ENCODE results near the gene PGLYRP4.

Gene PGLYRP4

DNA sequence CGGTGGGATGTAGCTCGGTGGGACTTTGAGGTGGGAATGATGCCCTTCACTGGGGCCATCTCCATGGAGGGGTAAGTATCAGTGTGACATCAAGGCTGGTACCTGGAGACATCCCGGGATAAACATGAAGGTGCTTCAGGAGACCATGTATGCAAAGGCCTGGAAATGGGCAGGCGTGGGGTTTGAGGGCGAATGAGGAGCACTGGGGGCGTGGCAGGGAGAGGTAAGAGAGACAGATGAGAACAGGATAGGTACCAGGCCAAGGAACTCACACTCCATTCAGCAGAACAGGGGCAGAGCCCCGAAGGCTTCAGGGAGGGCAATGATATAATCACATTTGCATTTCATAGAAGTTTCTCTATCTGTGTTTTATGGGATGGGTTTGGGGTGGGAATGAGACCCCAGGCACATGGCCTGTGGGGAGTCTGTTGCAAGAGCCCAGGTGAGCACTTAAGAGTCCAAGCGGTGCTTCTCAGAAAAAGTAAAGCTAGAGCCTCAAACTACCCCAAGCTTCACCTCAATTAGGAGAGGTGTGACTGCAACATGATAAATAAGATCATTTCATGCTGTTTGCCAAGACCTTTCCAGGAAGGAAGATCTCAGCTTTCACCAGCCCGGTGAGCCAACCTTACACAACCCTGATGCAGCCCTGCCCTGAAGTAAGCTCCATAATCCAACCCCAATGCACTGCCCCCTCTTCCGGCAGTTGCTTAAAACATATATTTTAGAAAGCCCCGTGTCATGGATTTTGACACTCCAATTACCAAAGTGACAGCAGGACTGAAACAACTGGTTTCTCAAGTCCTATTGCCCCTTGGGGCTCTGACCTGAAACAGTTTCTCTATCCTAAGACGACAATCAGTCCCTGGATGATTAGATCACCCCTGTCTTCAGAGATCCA lies 16.4 kb upstream of the PGLYRP4 start:
- H3K4me1 Mint-ChIP-seq, result no peaks in the 10 kb centered on the region
- no peaks in the 10 kb centered on the region for H3K36me3 Mint-ChIP-seq (ENCODE audit: low read depth)
- H3K27me3 Mint-ChIP-seq, result peaks cover 6% of the 10 kb centered on the region
- H3K4me3 Mint-ChIP-seq, result no peak overlapping the region
- no peaks in the 10 kb centered on the region for H3K9me3 Mint-ChIP-seq
- DNase-seq (no peak), ATAC-seq (no peak)
- H3K27ac Mint-ChIP-seq, result no peak overlapping the region

GRCh38 chr1:153364156-153364555 lies 15.5 kb upstream of the PGLYRP4 start:
- Mint-ChIP-seq H3K4me1 (no peaks in the 10 kb centered on the region), H3K27ac (no peak overlapping the region), H3K4me3 (no peak overlapping the region), H3K27me3 (peaks cover 4% of the 10 kb centered on the region), H3K9me3 (no peaks in the 10 kb centered on the region), H3K36me3 (ENCODE audit: low read depth) (no peaks in the 10 kb centered on the region)
- ATAC-seq (no peak), DNase-seq (no peak)

DNA sequence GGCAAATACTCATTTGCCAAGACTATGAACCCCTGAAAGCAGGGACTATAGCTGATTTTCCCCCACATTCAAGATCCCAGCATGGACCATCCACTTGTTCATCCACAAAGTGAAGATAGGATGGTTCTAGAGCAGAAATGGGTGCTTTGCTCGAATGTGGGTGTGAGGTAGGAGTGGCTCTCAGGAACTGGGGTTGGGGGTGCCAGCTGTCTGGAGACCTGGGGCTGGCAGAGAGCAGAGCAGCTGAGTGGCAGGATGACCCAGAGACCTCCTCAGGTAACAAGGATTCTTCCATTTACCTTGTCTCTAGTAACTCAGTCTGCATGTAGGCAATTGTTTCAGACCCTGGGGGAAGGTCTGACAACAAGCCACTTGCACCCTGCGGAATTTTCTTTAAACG lies 15.0 kb upstream of the PGLYRP4 start:
- Mint-ChIP-seq H3K27ac (no peak overlapping the region), H3K36me3 (ENCODE audit: low read depth) (no peaks in the 10 kb centered on the region), H3K4me3 (no peak overlapping the region), H3K27me3 (peaks cover 4% of the 10 kb centered on the region), H3K9me3 (no peaks in the 10 kb centered on the region), H3K4me1 (no peaks in the 10 kb centered on the region)
- ATAC-seq (no peak), DNase-seq (no peak)

GRCh38 chr1:153362187-153362775 lies 13.6 kb upstream of the PGLYRP4 start:
- no peak overlapping the region for H3K27ac Mint-ChIP-seq
- peaks cover 6% of the 10 kb centered on the region for H3K4me1 Mint-ChIP-seq
- DNase-seq (no peak), ATAC-seq (no peak)
- H3K27me3 Mint-ChIP-seq, result peaks cover 4% of the 10 kb centered on the region
- H3K4me3 Mint-ChIP-seq, result no peak overlapping the region
- no peaks in the 10 kb centered on the region for H3K36me3 Mint-ChIP-seq (ENCODE audit: low read depth)
- H3K9me3 Mint-ChIP-seq, result no peaks in the 10 kb centered on the region

DNA sequence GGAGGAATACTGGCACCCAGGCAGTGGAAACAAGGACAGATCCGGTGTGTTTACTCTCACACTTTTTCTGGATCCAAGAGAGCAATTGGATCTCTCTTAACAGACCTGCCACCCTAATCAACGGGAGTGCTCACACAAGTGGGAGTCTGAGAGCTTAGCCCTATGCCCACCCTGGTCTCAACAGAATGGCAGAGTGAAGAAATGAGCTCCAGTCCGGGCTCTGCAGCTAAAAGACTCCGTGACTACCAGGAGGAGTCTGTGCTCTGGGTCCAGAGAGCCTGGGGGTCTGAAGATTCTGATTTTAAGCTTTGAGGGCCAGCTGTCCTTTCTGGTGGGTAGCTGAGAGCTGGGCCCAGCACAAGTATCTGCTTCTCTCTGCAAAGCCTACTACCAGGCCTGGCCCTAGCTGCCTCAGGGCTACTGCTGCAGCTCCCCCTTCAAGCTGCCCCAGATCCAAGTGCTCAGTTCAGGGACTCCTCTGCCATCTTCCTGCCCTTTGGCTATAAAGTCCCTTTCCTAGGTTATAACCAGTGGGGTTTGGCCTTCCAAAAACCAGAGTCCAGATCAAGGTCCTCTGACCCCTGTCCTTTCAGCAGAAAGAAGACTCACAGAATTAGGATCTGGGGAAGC lies 13.0 kb upstream of the PGLYRP4 start:
- H3K4me1 Mint-ChIP-seq, result peaks cover 6% of the 10 kb centered on the region
- no peak for ATAC-seq
- H3K4me3 Mint-ChIP-seq, result no peak overlapping the region
- peaks cover 4% of the 10 kb centered on the region for H3K27me3 Mint-ChIP-seq
- no peak for DNase-seq
- H3K9me3 Mint-ChIP-seq, result no peaks in the 10 kb centered on the region
- H3K27ac Mint-ChIP-seq, result no peak overlapping the region
- no peaks in the 10 kb centered on the region for H3K36me3 Mint-ChIP-seq (ENCODE audit: low read depth)

- Mint-ChIP-seq H3K4me3 (no peak overlapping the region), H3K27me3 (peaks cover 4% of the 10 kb centered on the region), H3K9me3 (no peaks in the 10 kb centered on the region), H3K27ac (no peak overlapping the region), H3K36me3 (ENCODE audit: low read depth) (no peaks in the 10 kb centered on the region), H3K4me1 (peaks cover 6% of the 10 kb centered on the region)
- DNase-seq (no peak), ATAC-seq (no peak)
These were observed 12.2 kb upstream of the PGLYRP4 start for GRCh38 chr1:153360592-153361479.

DNA sequence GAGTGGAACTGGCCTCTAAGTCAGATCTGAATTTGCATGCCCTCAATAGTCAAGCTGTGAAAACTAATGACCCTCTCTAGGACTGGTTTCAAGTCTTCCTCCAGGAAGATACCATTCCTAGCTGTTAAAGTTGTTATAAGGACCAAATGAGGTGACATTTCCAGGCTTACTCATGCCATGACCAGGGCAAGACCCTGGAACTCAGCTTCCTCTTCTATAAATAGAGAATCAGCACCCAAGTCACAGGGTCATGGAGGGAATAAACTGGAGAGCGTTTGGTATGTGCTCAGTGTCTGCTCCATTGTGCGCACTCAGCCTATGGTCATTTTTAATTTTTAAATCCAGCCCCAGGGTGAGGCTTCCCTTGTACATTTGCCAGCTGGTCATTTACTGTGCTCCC lies 11.5 kb upstream of the PGLYRP4 start:
- ATAC-seq (no peak), DNase-seq (no peak)
- no peak overlapping the region for H3K4me3 Mint-ChIP-seq
- no peak overlapping the region for H3K27ac Mint-ChIP-seq
- H3K36me3 Mint-ChIP-seq (ENCODE audit: low read depth), result no peaks in the 10 kb centered on the region
- peaks cover 4% of the 10 kb centered on the region for H3K27me3 Mint-ChIP-seq
- peaks cover 6% of the 10 kb centered on the region for H3K4me1 Mint-ChIP-seq
- H3K9me3 Mint-ChIP-seq, result no peaks in the 10 kb centered on the region

DNA sequence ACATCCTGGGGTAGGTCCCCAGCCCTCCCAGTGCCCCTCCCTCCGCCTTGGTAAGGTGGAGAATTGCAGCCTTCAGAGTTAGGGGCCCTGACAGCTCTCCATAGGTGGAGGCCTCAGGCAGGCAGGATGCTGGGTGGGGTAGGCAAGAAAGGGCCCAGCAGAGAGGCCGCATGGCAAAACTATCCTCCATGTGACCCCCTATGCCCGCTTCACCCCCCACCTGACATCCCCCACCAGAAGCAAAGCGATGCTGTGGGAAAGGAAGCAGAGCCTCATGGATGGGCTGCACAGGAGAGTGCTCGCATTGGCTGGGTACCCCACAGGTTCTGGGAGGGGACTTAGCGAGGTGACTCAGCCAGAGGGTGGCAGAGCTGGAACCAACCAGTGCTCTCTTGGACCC lies 10.6 kb upstream of the PGLYRP4 start:
- Mint-ChIP-seq H3K4me1 (peaks cover 6% of the 10 kb centered on the region), H3K27me3 (no peaks in the 10 kb centered on the region), H3K4me3 (no peak overlapping the region), H3K9me3 (no peaks in the 10 kb centered on the region), H3K36me3 (ENCODE audit: low read depth) (no peaks in the 10 kb centered on the region), H3K27ac (no peak overlapping the region)
- DNase-seq, result no peak
- no peak for ATAC-seq

GRCh38 chr1:153358691-153358975 lies 10.0 kb upstream of the PGLYRP4 start:
- Mint-ChIP-seq H3K4me1 (peaks cover 6% of the 10 kb centered on the region), H3K27me3 (no peaks in the 10 kb centered on the region), H3K36me3 (ENCODE audit: low read depth) (no peaks in the 10 kb centered on the region), H3K9me3 (no peaks in the 10 kb centered on the region), H3K4me3 (no peak overlapping the region), H3K27ac (no peak overlapping the region)
- DNase-seq (no peak), ATAC-seq (no peak)

- DNase-seq, result no peak
- Mint-ChIP-seq H3K9me3 (no peaks in the 10 kb centered on the region), H3K27me3 (peaks cover 4% of the 10 kb centered on the region), H3K27ac (no peak within 1 kb of the TSS), H3K36me3 (ENCODE audit: low read depth) (no peaks in the 10 kb centered on the region), H3K4me1 (peaks cover 6% of the 10 kb centered on the region), H3K4me3 (no peak within 1 kb of the TSS)
- no peak for ATAC-seq
These were observed 9.4 kb upstream of the PGLYRP4 start, which contains the start of gene S100A9 for GRCh38 chr1:153357853-153358690. Gene S100A9 (plus strand): TSS chr1:153357854. CDS start chr1:153358284, 430 bp downstream.

GRCh38 chr1:153357076-153357852 lies 8.6 kb upstream of the PGLYRP4 start:
- ATAC-seq (no peak), DNase-seq (no peak)
- Mint-ChIP-seq H3K4me3 (no peak overlapping the region), H3K4me1 (peaks cover 6% of the 10 kb centered on the region), H3K36me3 (ENCODE audit: low read depth) (no peaks in the 10 kb centered on the region), H3K9me3 (no peaks in the 10 kb centered on the region), H3K27me3 (peaks cover 4% of the 10 kb centered on the region), H3K27ac (no peak overlapping the region)

- Mint-ChIP-seq H3K9me3 (no peaks in the 10 kb centered on the region), H3K27me3 (peaks cover 4% of the 10 kb centered on the region), H3K4me1 (peaks cover 6% of the 10 kb centered on the region), H3K36me3 (ENCODE audit: low read depth) (no peaks in the 10 kb centered on the region), H3K27ac (no peak overlapping the region), H3K4me3 (no peak overlapping the region)
- DNase-seq (no peak), ATAC-seq (no peak)
These were observed 7.9 kb upstream of the PGLYRP4 start for GRCh38 chr1:153356392-153357075.
